CD4-positive, alpha-beta T cell (primary cell): ENCODE results near the gene LACC1. TPM values are rescaled to one million over a fixed set of nuclear protein-coding genes. Genes with fewer than 3 reads are reported as not detected.
A peak's percentile ranks its signal among the peaks of the same experiment; 100 is the strongest.

ENCODE experiments used
- ATAC-seq: fragments of 200-7000 bp; cut with Tn5 transposase; one replicate; pipeline ENCODE4 v1.10.0; 2022; ENCODE audit warnings: mild to moderate bottlenecking; ENCODE audit not compliant: poor library complexity
- CTCF ChIA-PET: fragments of 350-600 bp; sonication (Branson Sonifier 250); formaldehyde crosslinking; loops from one replicate; lab custom pipeline; 2021; ENCODE audit warnings: antibody characterized with exemption, inconsistent platforms; lab: Charles Lee
- POLR2A ChIA-PET: fragments of 350-600 bp; sonication (Branson Sonifier 250); formaldehyde crosslinking; loops from one replicate; lab custom pipeline; 2021; ENCODE audit warnings: antibody characterized with exemption, inconsistent platforms; lab: Charles Lee
- DNase-seq, 14 experiments: peaks; one replicate each; pipeline ENCODE4 v3.0.0-alpha.2; 2013 to 2020; ENCODE audit warnings: mixed read lengths in 2 of 14
- H3K27ac ChIP-seq, 2 donors: one replicate each; pipeline versions ENCODE4 v1.5.1 to v1.7.0; 2013; ENCODE audit warnings: low read length in 2 of 2, low read depth in 1 of 2, mild to moderate bottlenecking in 1 of 2
- H3K27me3 ChIP-seq, 2 experiments: 1 replicate in 1 of 2; 2 replicates in 1 of 2; pipeline versions ENCODE4 v1.6.1 to v1.7.0; 2013; ENCODE audit warnings: low read length in 2 of 2, control low read depth in 1 of 2, mild to moderate bottlenecking in 1 of 2, moderate library complexity in 1 of 2; ENCODE audit not compliant: insufficient read depth in 2 of 2, control insufficient read depth in 1 of 2
- H3K36me3 ChIP-seq: one replicate; pipeline ENCODE4 v1.6.1; 2013; ENCODE audit warnings: low read length, control low read depth; ENCODE audit not compliant: insufficient read depth
- H3K4me1 ChIP-seq: one replicate; pipeline ENCODE4 v1.6.1; 2013; ENCODE audit warnings: low read length, control low read depth; ENCODE audit not compliant: insufficient read depth
- H3K4me3 ChIP-seq: one replicate; pipeline ENCODE4 v1.5.1; 2013; ENCODE audit warnings: mild to moderate bottlenecking, low read length, moderate library complexity
- H3K9me3 ChIP-seq, 2 experiments: 1 replicate in 1 of 2; 2 replicates in 1 of 2; pipeline versions ENCODE4 v1.6.1 to v1.7.0; 2013; ENCODE audit warnings: low read length in 2 of 2, mild to moderate bottlenecking in 2 of 2, control low read depth in 1 of 2, moderate library complexity in 1 of 2; ENCODE audit not compliant: control insufficient read depth in 1 of 2, insufficient read depth in 1 of 2
- H3K27ac Mint-ChIP-seq: one replicate; pipeline ENCODE4 v1.8.0; 2020; ENCODE audit warnings: mixed read lengths
- H3K27me3 Mint-ChIP-seq: one replicate; pipeline ENCODE4 v1.8.0; 2021; ENCODE audit warnings: mixed read lengths
- H3K36me3 Mint-ChIP-seq: one replicate; pipeline ENCODE4 v1.8.0; 2021; ENCODE audit warnings: low read depth, mixed read lengths
- H3K4me1 Mint-ChIP-seq: one replicate; pipeline ENCODE4 v1.8.0; 2021; ENCODE audit warnings: low read depth, mixed read lengths
- H3K4me3 Mint-ChIP-seq: one replicate; pipeline ENCODE4 v1.8.0; 2020; ENCODE audit warnings: mild to moderate bottlenecking, mixed read lengths
- H3K9me3 Mint-ChIP-seq: one replicate; pipeline ENCODE4 v1.8.0; 2020; ENCODE audit warnings: mixed read lengths
- CTCF ChIP-seq: fragments of 200-600 bp; IDR thresholded peaks from one replicate; pipeline ENCODE4 v1.8.0; 2022; ENCODE audit warnings: antibody characterized with exemption, mild to moderate bottlenecking
- intact Hi-C, 2 experiments: fragments of 100-400 bp; cut with DNase I in 1 of 2; cut with micrococcal nuclease in 1 of 2; formaldehyde crosslinking; loops; one replicate each; pipeline versions ENCODE4 v1.15.1 to v1.9.0; 2023 to 2025; cut with DNase I, micrococcal nuclease
- total RNA-seq, 174 experiments: library from RNA in 2 of 174; stranded (reverse) in 2 of 174; gene quantifications; one replicate each; pipeline ENCODE4 v1.2.3 and lab custom pipeline; 2021 to 2026

LACC1 gene
- total RNA-seq, 2 experiments from 2014 or later: 0.93 to 0.95 TPM

- Mint-ChIP-seq H3K27me3 (peaks cover 14% of the 10 kb centered on the region), H3K27ac (peak overlapping the region; percentile 79), H3K9me3 (no peaks in the 10 kb centered on the region), H3K4me1 (peaks cover 16% of the 10 kb centered on the region), H3K36me3 (no peaks in the 10 kb centered on the region), H3K4me3 (peak overlapping the region; percentile 91)
- H3K27me3 ChIP-seq: no peaks in the 10 kb centered on the region
- no peak for ATAC-seq
- H3K4me3 ChIP-seq: peak overlapping the region; percentile 76
- peaks cover 16% of the 10 kb centered on the region for H3K4me1 ChIP-seq
- no peaks in the 10 kb centered on the region for H3K36me3 ChIP-seq
- ChIA-PET POLR2A (interaction anchor here (0.5 to 1.5 kb wide), 4 partner anchors 27 to 1167 kb away, joined by 3 to 8 read pairs (median 4); no protein-coding TSS in a partner anchor), CTCF (interaction anchor here (1.2 kb wide), 1 partner anchor 556 kb away, joined by 3 read pairs; no protein-coding TSS in a partner anchor)
- peak in 1 of 14 experiments; percentile 9 for DNase-seq
- peak overlapping the region in 1 of 2 donors; percentile 46 for H3K27ac ChIP-seq
- no peak for TF ChIP-seq CTCF
- intact Hi-C loops: no loop called here
- H3K9me3 ChIP-seq: no peaks in the 10 kb centered on the region
These were observed 631 bp downstream of the LACC1 start for GRCh38 chr13:43880214-43880855.

- Mint-ChIP-seq H3K27ac (no peak overlapping the region), H3K9me3 (no peaks in the 10 kb centered on the region)
- CTCF ChIA-PET: interaction anchor here (1.2 to 2.0 kb wide), 2 partner anchors 25 to 556 kb away, joined by 3 to 7 read pairs; no protein-coding TSS in a partner anchor
These were observed 1.2 kb downstream of the LACC1 start for GRCh38 chr13:43880926-43881325.

GRCh38 chr13:43881580-43881979 lies 1.9 kb downstream of the LACC1 start:
- Histone ChIP-seq H3K36me3 (no peaks in the 10 kb centered on the region), H3K27me3 (no peaks in the 10 kb centered on the region), H3K4me3 (no peak overlapping the region), H3K27ac (no peak overlapping the region), H3K4me1 (peaks cover 16% of the 10 kb centered on the region), H3K9me3 (no peaks in the 10 kb centered on the region)
- peaks cover 16% of the 10 kb centered on the region for H3K27me3 Mint-ChIP-seq
- H3K4me1 Mint-ChIP-seq: peaks cover 16% of the 10 kb centered on the region
- ATAC-seq (no peak), DNase-seq (no peak)
- intact Hi-C loops: no loop called here
- no peaks in the 10 kb centered on the region for H3K9me3 Mint-ChIP-seq
- no peak overlapping the region for H3K27ac Mint-ChIP-seq
- no peaks in the 10 kb centered on the region for H3K36me3 Mint-ChIP-seq
- ChIA-PET CTCF (interaction anchor here (0.6 to 2.0 kb wide), 2 partner anchors 24 to 718 kb away, joined by 3 to 7 read pairs; no protein-coding TSS in a partner anchor), POLR2A (no interaction called here)
- no peak for TF ChIP-seq CTCF
- H3K4me3 Mint-ChIP-seq: peak overlapping the region; percentile 65

More at GRCh38 chr13:43880926-43881325, 1.2 kb downstream of the LACC1 start:
- no peak overlapping the region for H3K4me3 ChIP-seq
- no peaks in the 10 kb centered on the region for H3K36me3 ChIP-seq
- intact Hi-C loops: no loop called here
- ATAC-seq (no peak), DNase-seq (no peak)
- H3K9me3 ChIP-seq: no peaks in the 10 kb centered on the region
- TF ChIP-seq CTCF: no peak
- no peak overlapping the region for H3K27ac ChIP-seq
- Mint-ChIP-seq H3K36me3 (no peaks in the 10 kb centered on the region), H3K27me3 (peaks cover 16% of the 10 kb centered on the region), H3K4me3 (peak overlapping the region; percentile 65), H3K4me1 (peaks cover 16% of the 10 kb centered on the region)
- POLR2A ChIA-PET: interaction anchor here (0.5 kb wide), 1 partner anchor 1167 kb away, joined by 3 read pairs; no protein-coding TSS in a partner anchor
- no peaks in the 10 kb centered on the region for H3K27me3 ChIP-seq
- peaks cover 16% of the 10 kb centered on the region for H3K4me1 ChIP-seq
